Ectodermal cell (in vitro differentiated cells): ENCODE data around the gene LYRM4.

Experiments
- H3K27ac ChIP-seq: 2 replicates; pipeline ENCODE4 v1.7.0; 2013; ENCODE audit warnings: mild to moderate bottlenecking, low read depth, low read length; ENCODE audit not compliant: insufficient read depth, poor library complexity, severe bottlenecking
- H3K27me3 ChIP-seq: 2 replicates; pipeline ENCODE4 v1.7.0; 2013; ENCODE audit warnings: mild to moderate bottlenecking, low read length; ENCODE audit not compliant: insufficient read depth, control insufficient read depth, poor library complexity, severe bottlenecking
- H3K36me3 ChIP-seq: one replicate; pipeline ENCODE4 v1.7.0; 2013; ENCODE audit warnings: low read length; ENCODE audit not compliant: control insufficient read depth, insufficient read depth
- H3K4me1 ChIP-seq: one replicate; pipeline ENCODE4 v1.7.0; 2013; ENCODE audit warnings: low read length; ENCODE audit not compliant: control insufficient read depth, insufficient read depth
- H3K4me3 ChIP-seq: 2 replicates; pipeline ENCODE4 v1.7.0; 2013; ENCODE audit warnings: low read depth, low read length, control low read depth; ENCODE audit not compliant: insufficient read depth
- H3K9me3 ChIP-seq: 2 replicates; pipeline ENCODE4 v1.7.0; 2013; ENCODE audit warnings: mild to moderate bottlenecking, low read length, moderate library complexity; ENCODE audit not compliant: control insufficient read depth
- WGBS, 2 experiments: methylation state at CpG; one replicate each; pipeline ENCODE4 v1.1.7; 2013; ENCODE audit warnings: missing lambda C conversion rate in 2 of 2; 5-methylcytosine and 5-hydroxymethylcytosine counted together

Gene LYRM4

DNA sequence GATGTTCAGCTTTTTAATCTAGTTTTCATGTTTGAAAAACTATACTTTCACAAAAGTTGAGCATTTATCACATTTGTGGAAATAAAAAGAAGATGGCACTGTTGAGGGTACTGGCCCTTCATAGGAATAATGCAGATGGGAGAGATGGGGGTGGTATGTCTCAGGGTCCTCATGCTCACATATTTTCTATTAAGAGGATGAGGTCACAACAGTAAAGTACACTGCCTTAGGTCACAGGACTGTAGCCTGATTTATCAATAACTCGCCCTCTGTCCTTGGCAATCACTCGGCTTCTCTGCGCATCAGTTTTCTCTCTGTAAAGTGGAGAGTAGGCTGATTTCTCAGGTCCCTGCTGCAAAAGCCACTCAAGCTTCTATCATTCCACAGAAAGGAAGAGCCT is 119.7 kb downstream of the LYRM4 start:
- no peaks in the 10 kb centered on the region for H3K4me1 ChIP-seq
- 95 to 96% methylated on average over 3 of the region's 3 CpGs for WGBS, 2 experiments
- no peaks in the 10 kb centered on the region for H3K9me3 ChIP-seq
- no peak overlapping the region for H3K4me3 ChIP-seq
- no peaks in the 10 kb centered on the region for H3K27me3 ChIP-seq
- H3K36me3 ChIP-seq: no peaks in the 10 kb centered on the region
- no peak overlapping the region for H3K27ac ChIP-seq

DNA sequence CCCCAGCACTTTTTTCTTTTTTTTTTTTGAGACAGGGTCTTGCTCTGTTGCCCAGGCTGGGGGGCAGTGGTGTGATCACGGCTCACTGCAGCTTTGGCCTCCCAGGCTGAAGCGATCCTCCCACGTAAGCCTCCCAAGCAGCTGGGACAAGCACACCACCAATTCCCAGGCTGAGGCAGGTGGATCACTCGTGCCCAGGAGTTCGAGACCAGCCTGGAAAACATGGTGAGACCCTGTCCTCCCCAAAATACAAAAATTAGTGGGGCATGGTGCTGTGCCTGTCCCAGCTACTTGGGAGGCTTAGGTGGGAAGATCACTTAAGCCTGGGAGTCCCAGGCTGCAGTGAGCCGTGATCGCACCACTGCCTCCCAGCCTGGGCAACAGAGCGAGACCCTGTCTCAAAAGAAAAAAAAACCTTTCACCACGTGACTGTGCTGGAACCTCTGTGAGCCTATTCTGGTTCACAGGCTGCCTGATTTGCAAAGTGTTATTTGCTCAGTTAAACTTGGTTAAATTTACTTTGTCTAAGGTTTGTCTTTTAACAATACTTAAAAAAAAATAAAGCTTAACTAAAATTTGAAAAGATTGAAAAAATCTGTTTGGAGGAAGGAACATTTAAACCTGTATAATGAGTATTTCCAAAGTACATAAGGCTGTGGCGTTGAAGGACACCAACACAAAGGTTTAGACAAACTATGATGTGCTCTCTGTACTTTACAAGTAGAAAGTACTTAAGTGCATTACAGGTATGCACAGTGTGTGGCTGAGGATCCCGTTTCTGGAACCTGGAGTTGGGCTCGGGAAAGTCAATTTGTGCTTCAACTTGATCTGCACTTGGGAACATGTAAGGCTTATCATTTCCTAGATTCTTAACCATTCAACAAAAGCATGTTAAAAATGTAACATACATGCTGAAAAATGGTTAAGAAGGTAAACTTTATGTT is 120.7 kb downstream of the LYRM4 start:
- no peaks in the 10 kb centered on the region for H3K36me3 ChIP-seq
- no peak overlapping the region for H3K4me3 ChIP-seq
- H3K4me1 ChIP-seq: no peaks in the 10 kb centered on the region
- WGBS, 2 experiments: 93 to 95% methylated on average over 12 of the region's 12 CpGs
- no peak overlapping the region for H3K27ac ChIP-seq
- H3K9me3 ChIP-seq: no peaks in the 10 kb centered on the region
- H3K27me3 ChIP-seq: no peaks in the 10 kb centered on the region

DNA sequence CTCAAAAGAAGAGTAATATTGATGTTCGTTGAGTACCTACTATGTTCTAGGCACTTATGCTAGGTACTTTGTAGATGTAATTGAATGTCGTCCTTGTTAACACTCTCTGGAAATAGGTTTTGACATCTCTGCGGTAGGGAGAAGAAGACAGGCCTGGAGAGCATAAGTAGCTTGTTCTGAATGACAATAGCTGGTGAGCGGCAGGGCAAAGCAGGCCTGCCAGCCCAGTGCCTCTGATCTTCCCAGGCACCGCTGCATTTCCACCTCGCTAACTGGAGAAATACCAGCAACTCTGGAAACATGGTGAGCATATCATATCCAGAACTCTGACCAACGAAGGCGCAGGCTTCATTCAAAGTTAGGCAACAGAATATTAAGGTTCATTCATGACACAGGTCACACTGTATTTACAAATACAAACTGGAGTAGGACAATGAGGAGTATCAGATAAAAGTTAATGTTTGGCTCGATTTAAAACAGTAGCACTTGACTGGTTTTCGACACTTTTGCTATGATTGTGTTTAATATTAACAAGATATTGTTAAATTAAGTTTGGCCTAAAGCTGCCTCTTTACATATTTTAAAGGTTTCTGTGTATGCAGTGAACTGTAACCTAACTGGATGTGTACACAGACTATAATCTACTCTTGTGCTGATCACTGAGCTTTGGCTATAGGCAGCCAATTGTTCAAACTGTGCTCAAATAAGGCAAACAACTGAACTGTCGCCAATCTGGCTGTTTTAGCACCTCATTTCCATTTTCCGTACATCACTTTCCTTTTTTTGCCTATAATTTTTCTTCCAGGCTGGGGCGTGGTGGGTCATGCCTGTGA is 121.5 kb downstream of the LYRM4 start:
- Histone ChIP-seq H3K4me1 (no peaks in the 10 kb centered on the region), H3K27ac (no peak overlapping the region), H3K4me3 (no peak overlapping the region), H3K27me3 (no peaks in the 10 kb centered on the region), H3K9me3 (no peaks in the 10 kb centered on the region), H3K36me3 (no peaks in the 10 kb centered on the region)
- 37 to 38% methylated on average over 13 of the region's 13 CpGs for WGBS, 2 experiments

DNA sequence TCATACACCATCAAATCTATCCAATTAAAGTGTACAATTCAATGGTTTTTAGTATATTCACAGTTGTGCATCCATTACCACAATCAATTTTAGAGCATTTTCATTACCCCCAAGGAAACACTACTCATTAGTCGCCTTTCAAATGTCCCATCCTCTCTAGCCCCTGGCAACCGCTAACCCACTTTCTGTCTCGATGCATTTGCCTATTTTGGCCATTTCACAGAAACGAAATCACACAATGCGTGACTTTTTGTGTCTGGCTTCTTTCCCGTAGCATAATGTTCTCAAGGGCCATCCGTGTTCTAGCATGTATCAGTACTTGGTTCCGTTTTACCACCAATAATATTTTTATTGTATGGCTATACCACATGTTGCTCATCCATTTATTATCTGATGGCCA is 123.9 kb downstream of the LYRM4 start:
- Histone ChIP-seq H3K4me1 (peaks cover 12% of the 10 kb centered on the region), H3K9me3 (no peaks in the 10 kb centered on the region), H3K27me3 (no peaks in the 10 kb centered on the region), H3K27ac (no peak overlapping the region), H3K36me3 (no peaks in the 10 kb centered on the region), H3K4me3 (no peak overlapping the region)
- 88% methylated on average over 8 of the region's 8 CpGs for WGBS, 2 experiments

DNA sequence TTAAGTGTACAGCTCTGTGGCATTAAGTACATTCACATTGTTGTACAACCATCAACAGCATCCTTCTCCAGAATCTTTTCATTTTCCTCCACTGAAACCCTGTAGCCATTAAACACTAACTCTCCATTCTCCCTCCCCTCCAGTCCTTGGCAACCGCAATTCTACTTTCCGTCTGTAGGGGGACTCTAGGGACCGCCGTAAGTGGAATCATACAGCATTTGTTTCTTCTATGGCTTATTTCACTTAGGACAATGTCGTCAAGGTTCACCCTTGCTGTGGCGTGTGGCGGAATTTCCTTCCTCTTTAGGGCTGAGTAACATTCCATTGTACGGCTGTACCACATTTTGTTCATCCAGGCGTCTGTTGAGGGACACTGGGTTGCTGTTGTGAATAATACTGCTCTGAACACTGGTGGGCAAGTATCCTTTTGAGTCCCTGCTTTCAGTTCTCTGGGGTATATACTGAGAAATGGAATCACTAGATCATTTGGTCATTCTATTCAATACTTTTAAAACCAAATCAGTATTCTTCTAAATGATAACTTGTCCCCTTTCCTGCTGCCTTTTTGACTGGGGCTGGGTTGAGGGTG is 124.9 kb downstream of the LYRM4 start:
- no peaks in the 10 kb centered on the region for H3K9me3 ChIP-seq
- WGBS, 2 experiments: 51 to 56% methylated on average over 9 of the region's 9 CpGs
- H3K27ac ChIP-seq: no peak overlapping the region

DNA sequence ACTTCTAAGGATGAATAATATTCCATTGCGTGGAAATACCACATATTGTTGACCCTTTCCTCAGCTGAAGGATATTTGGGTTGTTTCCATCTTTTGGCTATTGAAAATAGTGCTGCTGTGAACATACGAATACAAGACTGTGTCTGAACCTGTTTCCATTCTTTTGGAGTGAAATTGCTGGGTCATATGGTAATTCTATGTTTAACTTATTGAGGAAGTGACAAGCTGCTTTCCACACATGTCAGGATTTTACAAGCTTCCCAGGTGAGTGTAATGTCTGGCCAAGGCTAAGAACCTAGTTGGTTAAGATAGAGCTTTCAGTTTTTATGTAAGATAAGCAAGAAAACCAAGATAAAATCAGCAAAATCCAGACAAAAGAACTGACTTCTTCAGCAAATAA is 126.8 kb downstream of the LYRM4 start:
- 94 to 96% methylated on average over 2 of the region's 2 CpGs for WGBS, 2 experiments
- H3K27ac ChIP-seq: no peak overlapping the region
- H3K27me3 ChIP-seq: no peaks in the 10 kb centered on the region
- H3K4me1 ChIP-seq: peaks cover 22% of the 10 kb centered on the region
- no peak overlapping the region for H3K4me3 ChIP-seq
- no peaks in the 10 kb centered on the region for H3K9me3 ChIP-seq
- H3K36me3 ChIP-seq: no peaks in the 10 kb centered on the region

More for the DNA sequence above, 124.9 kb downstream of the LYRM4 start:
- Histone ChIP-seq H3K36me3 (no peaks in the 10 kb centered on the region), H3K4me1 (peaks cover 12% of the 10 kb centered on the region), H3K27me3 (no peaks in the 10 kb centered on the region), H3K4me3 (no peak overlapping the region)

DNA sequence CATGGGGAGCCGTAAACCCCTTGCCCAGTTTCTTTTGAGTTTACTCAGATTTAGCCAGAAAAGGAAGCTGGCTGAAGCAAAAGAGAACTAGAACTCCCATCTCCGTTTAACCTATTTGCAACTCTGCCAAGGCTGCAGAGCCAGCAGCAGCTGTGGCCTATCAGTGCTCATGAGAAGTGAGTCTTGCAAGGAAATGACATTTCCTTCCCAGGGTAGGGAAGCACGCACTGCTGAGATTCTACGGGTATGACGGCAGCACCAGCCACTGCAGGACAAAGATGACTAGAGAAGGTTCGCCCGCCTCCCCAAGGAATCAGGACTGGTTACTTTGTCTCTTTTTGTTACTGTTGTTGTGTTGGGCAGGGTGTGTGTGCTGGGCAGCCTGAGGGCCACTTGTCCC is 128.0 kb downstream of the LYRM4 start:
- Histone ChIP-seq H3K4me3 (no peak overlapping the region), H3K27me3 (no peaks in the 10 kb centered on the region), H3K27ac (no peak overlapping the region), H3K4me1 (peaks cover 22% of the 10 kb centered on the region), H3K9me3 (no peaks in the 10 kb centered on the region), H3K36me3 (no peaks in the 10 kb centered on the region)
- WGBS, 2 experiments: 18 to 21% methylated on average over 7 of the region's 7 CpGs

DNA sequence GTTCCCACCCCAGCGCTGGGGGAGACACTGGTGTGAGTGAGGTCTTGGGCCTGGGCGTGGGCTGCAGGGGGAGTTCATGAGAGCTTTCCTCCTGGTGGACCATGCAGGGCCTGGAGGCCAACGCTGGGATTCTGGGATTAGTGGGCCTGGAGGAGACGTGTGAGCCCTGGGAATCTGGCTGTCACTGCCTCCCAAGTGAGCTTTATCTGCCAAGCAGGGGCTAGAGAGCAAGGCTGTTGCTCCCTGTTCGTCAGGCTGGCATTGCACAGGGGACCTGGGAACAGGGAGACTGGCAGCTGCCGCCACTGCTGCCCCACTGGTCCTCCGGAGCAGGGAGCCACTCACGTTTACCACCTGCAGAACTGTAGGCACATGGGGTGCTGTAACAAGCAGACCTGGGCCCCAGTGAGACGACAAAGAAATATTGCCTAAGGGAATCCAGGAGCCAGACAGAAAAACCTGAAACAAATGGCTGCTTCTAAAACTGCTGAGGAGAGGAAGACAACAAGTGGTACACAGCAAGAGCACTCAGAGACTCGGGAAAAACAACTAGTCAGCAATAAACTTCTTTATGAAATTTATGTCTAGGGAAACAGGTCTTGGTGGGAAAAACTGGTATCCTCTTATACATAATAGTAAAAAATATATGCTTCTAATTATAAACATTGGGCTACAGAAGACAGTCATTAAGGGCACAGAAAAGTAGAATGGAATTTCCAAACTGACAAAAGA is 130.4 kb downstream of the LYRM4 start:
- peaks cover 26% of the 10 kb centered on the region for H3K4me1 ChIP-seq
- no peak overlapping the region for H3K27ac ChIP-seq
- WGBS, 2 experiments: 79 to 81% methylated on average over 10 of the region's 10 CpGs
- no peaks in the 10 kb centered on the region for H3K9me3 ChIP-seq
- H3K4me3 ChIP-seq: no peak overlapping the region
- H3K27me3 ChIP-seq: no peaks in the 10 kb centered on the region
- no peaks in the 10 kb centered on the region for H3K36me3 ChIP-seq

DNA sequence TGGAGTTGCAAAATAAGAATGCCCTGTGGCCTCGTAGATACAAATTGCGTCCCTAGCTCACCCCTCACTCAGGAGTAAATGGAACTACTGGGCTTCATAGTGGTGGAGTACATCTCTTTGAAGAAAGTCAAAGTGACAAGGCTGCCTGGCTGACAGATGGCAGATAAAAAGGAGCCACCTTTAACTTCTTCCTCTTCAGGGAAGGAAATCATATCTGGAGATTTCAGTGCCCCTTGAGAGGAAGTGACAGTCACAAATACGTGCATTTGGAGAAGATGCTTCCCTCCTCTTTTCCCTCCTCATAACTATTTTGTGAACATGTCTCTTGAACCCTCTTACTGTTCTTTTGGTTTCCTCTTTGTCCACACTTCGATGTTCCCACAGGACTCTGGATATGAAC is 132.4 kb downstream of the LYRM4 start:
- Histone ChIP-seq H3K4me1 (peaks cover 26% of the 10 kb centered on the region), H3K27me3 (no peaks in the 10 kb centered on the region), H3K4me3 (no peak overlapping the region), H3K36me3 (no peaks in the 10 kb centered on the region), H3K9me3 (no peaks in the 10 kb centered on the region), H3K27ac (no peak overlapping the region)
- WGBS, 2 experiments: 89 to 95% methylated on average over 4 of the region's 4 CpGs
